A673 (cell line): ENCODE results near the gene NOLC1. TPM values are rescaled to one million over a fixed set of nuclear protein-coding genes. Genes with fewer than 3 reads are reported as not detected.

Experiments
- BruUV-seq: library from RNA; stranded (reverse); fragments of 400-500 nt; replicated peaks from 2 replicates; lab custom pipeline; 2021; lab: Mats Ljungman, UMichigan
- CTCF ChIA-PET: fragments of 300-600 bp; sonication (Branson Sonifier 250); formaldehyde crosslinking; loops from one replicate; lab custom pipeline; 2022; ENCODE audit warnings: antibody characterized with exemption; lab: Charles Lee
- POLR2A ChIA-PET: fragments of 300-600 bp; sonication (Branson Sonifier 250); formaldehyde crosslinking; loops from one replicate; lab custom pipeline; 2022; ENCODE audit warnings: antibody characterized with exemption; ENCODE audit not compliant: low non-redundant PET; lab: Charles Lee
- DNase-seq: peaks from one replicate; pipeline ENCODE4 v3.0.0-alpha.2; 2015; ENCODE audit warnings: low spot score
- H3K27ac ChIP-seq: fragments of 200-600 bp; sonication (generic); 2 replicates; pipeline ENCODE4 v1.5.1; 2016; ENCODE audit warnings: mixed run types, low read depth, mild to moderate bottlenecking, mixed read lengths, antibody characterized with exemption, low read length; ENCODE audit not compliant: poor library complexity, severe bottlenecking
- H3K27me3 ChIP-seq: fragments of 200-600 bp; sonication (generic); replicated peaks from 2 replicates; pipeline ENCODE4 v1.6.1; 2017; ENCODE audit warnings: mixed run types, low read depth, mild to moderate bottlenecking, mixed read lengths, antibody characterized with exemption, low read length; ENCODE audit not compliant: insufficient read depth, poor library complexity
- H3K36me3 ChIP-seq: fragments of 200-600 bp; sonication (generic); 2 replicates; pipeline ENCODE4 v1.6.1; 2016; ENCODE audit warnings: mixed run types, mild to moderate bottlenecking, mixed read lengths, antibody characterized with exemption, low read length; ENCODE audit not compliant: insufficient read depth, poor library complexity, severe bottlenecking
- H3K4me1 ChIP-seq: fragments of 200-600 bp; sonication (generic); 2 replicates; pipeline ENCODE4 v1.6.1; 2017; ENCODE audit warnings: mixed run types, mild to moderate bottlenecking, mixed read lengths, antibody characterized with exemption, low read length; ENCODE audit not compliant: insufficient read depth, poor library complexity, severe bottlenecking
- H3K4me3 ChIP-seq: fragments of 200-600 bp; sonication (generic); 2 replicates; pipeline ENCODE4 v1.5.1; 2016; ENCODE audit warnings: low read depth, mixed run types, mild to moderate bottlenecking, mixed read lengths, low read length; ENCODE audit not compliant: poor library complexity, severe bottlenecking
- H3K9me3 ChIP-seq: fragments of 200-600 bp; sonication (generic); 2 replicates; pipeline ENCODE4 v1.6.1; 2016; ENCODE audit warnings: mixed run types, low read depth, mild to moderate bottlenecking, mixed read lengths, antibody characterized with exemption, low read length; ENCODE audit not compliant: poor library complexity, severe bottlenecking
- CTCF ChIP-seq: fragments of 300-800, 200-600 bp; sonication (generic); conservative IDR thresholded peaks from 2 replicates; pipeline ENCODE4 v1.5.1; 2017; ENCODE audit warnings: low read depth, mild to moderate bottlenecking, antibody characterized with exemption, low read length, moderate library complexity, mixed read lengths
- EZH2 ChIP-seq: fragments of 200-600 bp; sonication (generic); IDR thresholded peaks from 2 replicates; pipeline ENCODE4 v1.6.1; 2017; ENCODE audit warnings: borderline replicate concordance, low read depth, mild to moderate bottlenecking, mixed read lengths, antibody characterized with exemption, low read length; ENCODE audit not compliant: poor library complexity, severe bottlenecking
- intact Hi-C: fragments of 100-400 bp; cut with micrococcal nuclease; formaldehyde crosslinking; loops from one replicate; pipeline ENCODE4 v1.10.0; 2022; ENCODE audit not compliant: unreplicated experiment
- total RNA-seq: library from RNA; stranded (reverse); gene quantifications from 2 replicates; pipeline ENCODE4 v1.2.3, GENCODE V29; 2021

The NOLC1 gene
- total RNA-seq, 1 experiment from 2014 or later, result 225 TPM

GRCh38 chr10:102191956-102192355 is 39.8 kb downstream of the NOLC1 start:
- Histone ChIP-seq H3K27ac (no peak overlapping the region), H3K4me3 (no peak overlapping the region), H3K4me1 (no peaks in the 10 kb centered on the region), H3K27me3 (no peaks in the 10 kb centered on the region), H3K36me3 (no peaks in the 10 kb centered on the region), H3K9me3 (peaks cover 9% of the 10 kb centered on the region)
- DNase-seq, result no peak
- no TSS peak for BruUV-seq
- TF ChIP-seq CTCF (no peak), EZH2 (no peak)
- ChIA-PET CTCF (no interaction called here), POLR2A (no interaction called here)
- intact Hi-C loops, result no loop called here

- intact Hi-C loops, result no loop called here
- H3K9me3 ChIP-seq, result peaks cover 9% of the 10 kb centered on the region
- no peak for TF ChIP-seq EZH2
- no peak for TF ChIP-seq CTCF
- H3K36me3 ChIP-seq, result no peaks in the 10 kb centered on the region
- POLR2A ChIA-PET, result no interaction called here
- no peak overlapping the region for H3K27ac ChIP-seq
- BruUV-seq, result no TSS peak
- no peak for DNase-seq
- H3K4me3 ChIP-seq, result no peak overlapping the region
- no peaks in the 10 kb centered on the region for H3K27me3 ChIP-seq
- CTCF ChIA-PET, result no interaction called here
- H3K4me1 ChIP-seq, result no peaks in the 10 kb centered on the region
Measured at GRCh38 chr10:102195296-102195870, 43.2 kb downstream of the NOLC1 start.

GRCh38 chr10:102196893-102197292 is 44.7 kb downstream of the NOLC1 start:
- DNase-seq, result no peak

More at GRCh38 chr10:102196893-102197292, 44.7 kb downstream of the NOLC1 start:
- Histone ChIP-seq H3K9me3 (peaks cover 2% of the 10 kb centered on the region), H3K4me1 (no peaks in the 10 kb centered on the region), H3K36me3 (no peaks in the 10 kb centered on the region), H3K4me3 (no peak overlapping the region), H3K27me3 (no peaks in the 10 kb centered on the region), H3K27ac (no peak overlapping the region)
- intact Hi-C loops, result no loop called here
- TF ChIP-seq CTCF, result no peak
- TF ChIP-seq EZH2, result no peak
- BruUV-seq, result no TSS peak
- POLR2A ChIA-PET, result no interaction called here
- CTCF ChIA-PET, result no interaction called here
